IMR-90 (cell line): ENCODE results near the gene MRPL17. TPM values are rescaled to one million over a fixed set of nuclear protein-coding genes. Genes with fewer than 3 reads are reported as not detected.
A peak's percentile ranks its signal among the peaks of the same experiment; 100 is the strongest.

ENCODE experiments used
- ATAC-seq: fragments of 200-7000 bp; cut with Tn5 transposase; 2 replicates; pipeline ENCODE4 v1.9.1; 2020; ENCODE audit warnings: low read depth, mild to moderate bottlenecking, moderate library complexity
- BruUV-seq: library from RNA; stranded (reverse); fragments of 400-500 nt; replicated peaks from 2 replicates; lab custom pipeline; 2021; lab: Mats Ljungman, UMichigan
- CTCF ChIA-PET: fragments of 300-600 bp; formaldehyde crosslinking; extraction: SDS; loops from one replicate; lab custom pipeline; 2021; ENCODE audit warnings: antibody characterized with exemption; lab: Yijun Ruan, JAX
- POLR2A ChIA-PET: fragments of 300-600 bp; sonication (Branson Sonifier 250); formaldehyde crosslinking; loops from one replicate; lab custom pipeline; 2022; ENCODE audit warnings: antibody characterized with exemption; ENCODE audit not compliant: unreplicated experiment; lab: Charles Lee
- DNase-seq: peaks from one replicate; pipeline ENCODE4 v3.0.0; 2013
- H2AFZ ChIP-seq: replicated peaks from 2 replicates; pipeline ENCODE3; 2013; ENCODE audit warnings: low read length, mild to moderate bottlenecking; ENCODE audit not compliant: poor library complexity
- H2AK5ac ChIP-seq: 2 replicates; pipeline ENCODE4 v1.6.1; 2013; ENCODE audit warnings: low read depth, low read length, inconsistent platforms
- H2AK9ac ChIP-seq: replicated peaks from 2 replicates; pipeline ENCODE3; 2013; ENCODE audit warnings: mild to moderate bottlenecking, low read depth, low read length, moderate library complexity; ENCODE audit not compliant: poor library complexity
- H2BK120ac ChIP-seq: 2 replicates; pipeline ENCODE4 v1.6.1; 2013; ENCODE audit warnings: low read depth, low read length, inconsistent platforms
- H2BK15ac ChIP-seq: 3 replicates; pipeline ENCODE4 v1.6.1; 2013; ENCODE audit warnings: low read depth, low read length, inconsistent platforms
- H2BK20ac ChIP-seq: 2 replicates; pipeline ENCODE4 v1.6.1; 2013; ENCODE audit warnings: low read depth, mild to moderate bottlenecking, inconsistent platforms, low read length, moderate library complexity
- H2BK5ac ChIP-seq: 2 replicates; pipeline ENCODE4 v1.6.1; 2013; ENCODE audit warnings: mild to moderate bottlenecking, low read depth, low read length, inconsistent platforms; ENCODE audit not compliant: poor library complexity, severe bottlenecking
- H3K14ac ChIP-seq: replicated peaks from 2 replicates; pipeline ENCODE4 v1.6.1; 2013; ENCODE audit warnings: low read depth, low read length, inconsistent platforms
- H3K18ac ChIP-seq: 2 replicates; pipeline ENCODE4 v1.6.1; 2013; ENCODE audit warnings: low read depth, low read length, control low read depth
- H3K23ac ChIP-seq: 2 replicates; pipeline ENCODE4 v1.6.1; 2013; ENCODE audit warnings: low read depth, low read length, inconsistent platforms
- H3K27ac ChIP-seq: 2 replicates; pipeline ENCODE4 v1.5.1; 2013; ENCODE audit warnings: mild to moderate bottlenecking, control low read depth, low read length; ENCODE audit not compliant: insufficient read depth
- H3K27me3 ChIP-seq: 2 replicates; pipeline ENCODE4 v1.6.1; 2013; ENCODE audit warnings: low read length; ENCODE audit not compliant: control insufficient read depth, insufficient read depth
- H3K36me3 ChIP-seq: 2 replicates; pipeline ENCODE4 v1.6.1; 2013; ENCODE audit warnings: low read length, mixed read lengths; ENCODE audit not compliant: control insufficient read depth, insufficient read depth
- H3K4ac ChIP-seq: 2 replicates; pipeline ENCODE4 v1.6.1; 2013; ENCODE audit warnings: low read depth, low read length, inconsistent platforms
- H3K4me1 ChIP-seq: 2 replicates; pipeline ENCODE4 v1.6.1; 2013; ENCODE audit warnings: low read length, mixed read lengths; ENCODE audit not compliant: control insufficient read depth, insufficient read depth
- H3K4me2 ChIP-seq: 2 replicates; pipeline ENCODE4 v1.6.1; 2013; ENCODE audit warnings: low read depth, mild to moderate bottlenecking, control low read depth, low read length, moderate library complexity
- H3K4me3 ChIP-seq: 2 replicates; pipeline ENCODE4 v1.5.1; 2013; ENCODE audit warnings: low read depth, mild to moderate bottlenecking, control low read depth, low read length, moderate library complexity; ENCODE audit not compliant: insufficient read depth
- H3K56ac ChIP-seq: 2 replicates; pipeline ENCODE4 v1.6.1; 2013; ENCODE audit warnings: low read length, inconsistent platforms; ENCODE audit not compliant: insufficient read depth; ENCODE audit errors: extremely low read depth
- H3K79me1 ChIP-seq, 2 experiments: 2 replicates each; pipeline ENCODE4 v1.6.1; 2013; ENCODE audit warnings: low read length in 2 of 2, inconsistent platforms in 1 of 2, low read depth in 1 of 2
- H3K9ac ChIP-seq: 2 replicates; pipeline ENCODE4 v1.6.1; 2013; ENCODE audit warnings: low read depth, low read length, control low read depth
- H3K9me1 ChIP-seq: 2 replicates; pipeline ENCODE4 v1.6.1; 2013; ENCODE audit warnings: low read length, inconsistent platforms; ENCODE audit not compliant: insufficient read depth
- H3K9me3 ChIP-seq: 2 replicates; pipeline ENCODE4 v1.6.1; 2013; ENCODE audit warnings: low read length; ENCODE audit not compliant: control insufficient read depth, insufficient read depth
- H4K20me1 ChIP-seq: 2 replicates; pipeline ENCODE4 v1.6.1; 2013; ENCODE audit warnings: low read length, inconsistent platforms; ENCODE audit not compliant: insufficient read depth
- H4K5ac ChIP-seq: 2 replicates; pipeline ENCODE4 v1.6.1; 2013; ENCODE audit warnings: mild to moderate bottlenecking, low read depth, low read length, control low read depth
- H4K8ac ChIP-seq, 2 experiments: 2 replicates each; pipeline ENCODE4 v1.6.1; 2013; ENCODE audit warnings: low read depth in 2 of 2, low read length in 2 of 2, control low read depth in 1 of 2, inconsistent platforms in 1 of 2
- H4K91ac ChIP-seq: 2 replicates; pipeline ENCODE4 v1.6.1; 2013; ENCODE audit warnings: low read depth, low read length, inconsistent platforms; ENCODE audit not compliant: insufficient read depth
- BHLHE40 ChIP-seq: fragments of 150-350 bp; IDR thresholded peaks from 2 replicates; pipeline ENCODE4 v1.6.1; 2016; ENCODE audit warnings: mild to moderate bottlenecking, low read depth, low read length
- CEBPB ChIP-seq: IDR thresholded peaks from 2 replicates; pipeline ENCODE4 v1.6.1; 2012; ENCODE audit warnings: low read depth, low read length, improper control_type of control experiment
- CHD1 ChIP-seq: IDR thresholded peaks from 2 replicates; pipeline ENCODE4 v1.6.1; 2012; ENCODE audit warnings: low read depth, low read length, improper control_type of control experiment
- CTCF ChIP-seq: conservative IDR thresholded peaks from 2 replicates; pipeline ENCODE4 v1.5.1; 2012; ENCODE audit warnings: mild to moderate bottlenecking, low read depth, low read length, improper control_type of control experiment
- ELK1 ChIP-seq: fragments of 150-350 bp; IDR thresholded peaks from 2 replicates; pipeline ENCODE4 v1.6.1; 2016; ENCODE audit warnings: low read depth, mild to moderate bottlenecking, low read length, moderate library complexity, borderline replicate concordance
- FOS ChIP-seq: fragments of 150-350 bp; IDR thresholded peaks from 2 replicates; pipeline ENCODE4 v1.6.1; 2016; ENCODE audit warnings: low read depth, low read length
- MAFK ChIP-seq: IDR thresholded peaks from 2 replicates; pipeline ENCODE4 v1.6.1; 2012; ENCODE audit warnings: low read depth, low read length, improper control_type of control experiment
- MAZ ChIP-seq: IDR thresholded peaks from 2 replicates; pipeline ENCODE4 v1.6.1; 2012; ENCODE audit warnings: low read depth, mild to moderate bottlenecking, low read length, improper control_type of control experiment, moderate library complexity, borderline replicate concordance
- MXI1 ChIP-seq: IDR thresholded peaks from 2 replicates; pipeline ENCODE4 v1.6.1; 2012; ENCODE audit warnings: low read depth, mild to moderate bottlenecking, low read length, moderate library complexity, borderline replicate concordance
- NFE2L2 ChIP-seq: fragments of 150-350 bp; IDR thresholded peaks from 2 replicates; pipeline ENCODE4 v1.6.1; 2016; ENCODE audit warnings: low read depth, mild to moderate bottlenecking, low read length
- POLR2A ChIP-seq: IDR thresholded peaks from 2 replicates; pipeline ENCODE4 v1.6.1; 2012; ENCODE audit warnings: mild to moderate bottlenecking, low read depth, low read length
- RAD21 ChIP-seq: IDR thresholded peaks from 2 replicates; pipeline ENCODE4 v1.6.1; 2012; ENCODE audit warnings: low read length, improper control_type of control experiment
- RCOR1 ChIP-seq: IDR thresholded peaks from 2 replicates; pipeline ENCODE4 v1.6.1; 2012; ENCODE audit warnings: mild to moderate bottlenecking, low read length, improper control_type of control experiment; ENCODE audit not compliant: insufficient replicate concordance
- RFX5 ChIP-seq: IDR thresholded peaks from 2 replicates; pipeline ENCODE4 v1.8.0; 2012; ENCODE audit warnings: low read depth, mild to moderate bottlenecking, low read length, moderate library complexity
- SMC3 ChIP-seq: fragments of 150-350 bp; IDR thresholded peaks from 2 replicates; pipeline ENCODE4 v1.6.1; 2016; ENCODE audit warnings: low read depth, mild to moderate bottlenecking, antibody characterized with exemption, low read length, moderate library complexity
- USF2 ChIP-seq: fragments of 150-350 bp; IDR thresholded peaks from 2 replicates; pipeline ENCODE4 v1.6.1; 2017; ENCODE audit warnings: mild to moderate bottlenecking, antibody characterized with exemption, low read length, low read depth
- WGBS, 2 experiments: methylation state at CpG; one replicate each; pipeline versions ENCODE4 v1.1.5 to v1.1.7; 2013; ENCODE audit warnings: missing lambda C conversion rate in 2 of 2; ENCODE audit not compliant: insufficient read length in 1 of 2; ENCODE audit errors: extremely low coverage in 2 of 2; 5-methylcytosine and 5-hydroxymethylcytosine counted together
- dilution Hi-C: fragments of 300-500 bp; cut with HindIII; formaldehyde crosslinking; loops from one replicate; pipeline ENCODE4 v1.14.3; 2018; ENCODE audit warnings: low sequenced_read_pairs; ENCODE audit not compliant: unreplicated experiment
- in situ Hi-C: fragments of 300-500 bp; cut with MboI; formaldehyde crosslinking; loops from 3 replicates; pipeline ENCODE4 v1.14.3; 2019; ENCODE audit warnings: low sequenced_read_pairs, inconsistent platforms, mixed read lengths
- intact Hi-C: fragments of 100-400 bp; cut with micrococcal nuclease; formaldehyde crosslinking; loops from 2 replicates; pipeline ENCODE4 v1.10.0; 2022
- polyA plus RNA-seq, 3 experiments: library from polyadenylated mRNA; depleted of rRNA; stranded (reverse); fragments of >200 nt; gene quantifications; 2 replicates each; pipeline ENCODE4 v1.2.3, GENCODE V29; 2012; ENCODE audit warnings: low replicate concordance in 1 of 3
- total RNA-seq: library from RNA; depleted of rRNA; stranded (reverse); fragments of >200 nt; gene quantifications from 2 replicates; pipeline ENCODE4 v1.2.3, GENCODE V29; 2012

The MRPL17 gene
- total and polyA plus RNA-seq, 2 of the 4 experiments (the other 2 are of a cell fraction), result 70.3 to 85.2 TPM

- no peak for TF ChIP-seq NFE2L2
- TF ChIP-seq RFX5, result no peak
- no peak for TF ChIP-seq POLR2A
- no peak for TF ChIP-seq SMC3
- TF ChIP-seq CTCF, result no peak
- no peak for TF ChIP-seq FOS
- no peak for TF ChIP-seq MAFK
- no peak for TF ChIP-seq MXI1
- TF ChIP-seq ELK1, result no peak
- no peak for TF ChIP-seq MAZ
- no peak for TF ChIP-seq USF2
- TF ChIP-seq BHLHE40, result no peak
- TF ChIP-seq CEBPB, result no peak
- no peak for TF ChIP-seq CHD1
- no peak for TF ChIP-seq RAD21
- TF ChIP-seq RCOR1, result no peak
- POLR2A ChIA-PET, result no interaction called here
- no peak overlapping the region for H2BK120ac ChIP-seq
- peaks cover 2% of the 10 kb centered on the region; the same call in 1 of the 2 replicates for H3K4me1 ChIP-seq
- H4K20me1 ChIP-seq, result no peaks in the 10 kb centered on the region
- dilution Hi-C loops, result no loop called here
- DNase-seq, result peak; percentile 16
- CTCF ChIA-PET, result interaction anchor here (0.8 kb wide), 1 partner anchor 10 kb away, joined by 3 read pairs; no protein-coding TSS in a partner anchor
- no peak overlapping the region for H2BK20ac ChIP-seq
- H3K4ac ChIP-seq, result no peak overlapping the region
- no peaks in the 10 kb centered on the region for H3K36me3 ChIP-seq
- no peak overlapping the region for H3K9ac ChIP-seq
- no peak overlapping the region for H2BK15ac ChIP-seq
- H3K4me3 ChIP-seq, result no peak overlapping the region
- H3K27ac ChIP-seq, result no peak overlapping the region
- no peak overlapping the region for H2AK9ac ChIP-seq
- H2AFZ ChIP-seq, result no peak overlapping the region
- intact Hi-C loops, result no loop called here
- no peak overlapping the region for H3K56ac ChIP-seq
- H3K27me3 ChIP-seq, result no peaks in the 10 kb centered on the region
- no peak overlapping the region for H3K14ac ChIP-seq
- no peak overlapping the region for H2BK5ac ChIP-seq
- peak; percentile 53; the same call in 1 of the 2 replicates for ATAC-seq
- no peak overlapping the region for H2AK5ac ChIP-seq
- WGBS, 2 experiments, result no CpG with 5 or more reads among the region's 1 CpG
- no peak overlapping the region for H4K8ac ChIP-seq
- H4K5ac ChIP-seq, result no peak overlapping the region
- H4K91ac ChIP-seq, result no peak overlapping the region
- H3K18ac ChIP-seq, result no peak overlapping the region
- H3K9me3 ChIP-seq, result no peaks in the 10 kb centered on the region
- no TSS peak for BruUV-seq
- H3K9me1 ChIP-seq, result 0 out of 2 replicates have a peak, but pooled peaks cover 6% of the 10 kb centered on the region
- no peaks in the 10 kb centered on the region for H3K79me1 ChIP-seq
- in situ Hi-C loops, result no loop called here
- H3K23ac ChIP-seq, result no peak overlapping the region
- no peak overlapping the region for H3K4me2 ChIP-seq
Observed at GRCh38 chr11:6664551-6664950, 18.6 kb downstream of the MRPL17 start.
